Hepatocyte (in vitro differentiated cells): ENCODE measurements around the gene FAM217B. TPM values are rescaled to one million over a fixed set of nuclear protein-coding genes. Genes with fewer than 3 reads are reported as not detected.
A peak's percentile ranks its signal among the peaks of the same experiment; 100 is the strongest.

Experiments used
- DNase-seq: peaks from one replicate; pipeline ENCODE4 v3.0.0-alpha.2; 2016; ENCODE audit warnings: low spot score
- H2AFZ ChIP-seq: fragments of 200-600 bp; sonication (generic); 2 replicates; pipeline ENCODE4 v1.6.0; 2016; ENCODE audit warnings: antibody characterized with exemption, mild to moderate bottlenecking
- H3K27ac ChIP-seq: fragments of 200-600 bp; sonication (generic); 2 replicates; pipeline ENCODE4 v1.5.1; 2016; ENCODE audit warnings: mild to moderate bottlenecking
- H3K27me3 ChIP-seq: fragments of 200-600 bp; sonication (generic); 2 replicates; pipeline ENCODE4 v1.6.1; 2016
- H3K36me3 ChIP-seq: fragments of 200-600 bp; sonication (generic); replicated peaks from 2 replicates; pipeline ENCODE4 v1.5.1; 2016; ENCODE audit warnings: low read depth; ENCODE audit not compliant: insufficient read depth
- H3K4me1 ChIP-seq: fragments of 200-600 bp; sonication (generic); 2 replicates; pipeline ENCODE4 v1.5.1; 2016; ENCODE audit warnings: mild to moderate bottlenecking, moderate library complexity; ENCODE audit not compliant: insufficient read depth
- H3K4me2 ChIP-seq: fragments of 200-600 bp; sonication (generic); 2 replicates; pipeline ENCODE4 v1.6.0; 2016
- H3K4me3 ChIP-seq: fragments of 200-600 bp; sonication (generic); 2 replicates; pipeline ENCODE4 v1.5.1; 2016; ENCODE audit warnings: mild to moderate bottlenecking
- H3K79me2 ChIP-seq: fragments of 200-600 bp; sonication (generic); 2 replicates; pipeline ENCODE4 v1.6.0; 2017; ENCODE audit warnings: mild to moderate bottlenecking
- H3K9me2 ChIP-seq: fragments of 200-600 bp; sonication (generic); replicated peaks from 2 replicates; pipeline ENCODE4 v1.6.0; 2017; ENCODE audit warnings: mild to moderate bottlenecking; ENCODE audit not compliant: insufficient read depth
- H3K9me3 ChIP-seq: fragments of 200-600 bp; sonication (generic); 2 replicates; pipeline ENCODE4 v1.5.1; 2016; ENCODE audit warnings: low read depth, mild to moderate bottlenecking
- H4K20me1 ChIP-seq: fragments of 200-600 bp; sonication (generic); 2 replicates; pipeline ENCODE4 v1.6.0; 2016; ENCODE audit warnings: mild to moderate bottlenecking; ENCODE audit not compliant: insufficient read depth, poor library complexity, severe bottlenecking
- EZH2 ChIP-seq: fragments of 200-600 bp; sonication (generic); IDR thresholded peaks from 2 replicates; pipeline ENCODE4 v1.6.1; 2016; ENCODE audit warnings: antibody characterized with exemption, mild to moderate bottlenecking, borderline replicate concordance
- EZH2phosphoT487 ChIP-seq: fragments of 200-600 bp; sonication (generic); IDR thresholded peaks from one replicate; pipeline ENCODE4 v1.6.1; 2018; ENCODE audit warnings: antibody characterized with exemption, mild to moderate bottlenecking, low read depth, moderate library complexity; ENCODE audit not compliant: unreplicated experiment, severe bottlenecking
- WGBS: methylation state at CpG from one replicate; pipeline ENCODE4 v1.1.6; 2016; ENCODE audit warnings: low lambda C conversion rate; ENCODE audit errors: missing lambda C conversion rate; 5-methylcytosine and 5-hydroxymethylcytosine counted together
- polyA plus RNA-seq: library from polyadenylated mRNA; unstranded; fragments of >200 nt; fragmentation: Nextera tagmentation; extraction: Ambion mirVana; gene quantifications from 2 replicates; pipeline ENCODE4 v1.2.1, GENCODE V29; 2016
- total RNA-seq: library from RNA; depleted of rRNA; stranded (reverse); fragments of >200 nt; gene quantifications from 2 replicates; pipeline ENCODE4 v1.2.3, GENCODE V29; 2014
- TF ChIP-seq, protein P1 (sequence below): fragments of 200-600 bp; sonication (generic); IDR thresholded peaks from 2 replicates; pipeline ENCODE4 v1.5.1; 2016; ENCODE audit warnings: antibody characterized with exemption, mild to moderate bottlenecking; ENCODE audit not compliant: poor library complexity

Gene FAM217B
- total and polyA plus RNA-seq, 2 experiments from 2014 or later = 14.7 to 15.2 TPM

DNA sequence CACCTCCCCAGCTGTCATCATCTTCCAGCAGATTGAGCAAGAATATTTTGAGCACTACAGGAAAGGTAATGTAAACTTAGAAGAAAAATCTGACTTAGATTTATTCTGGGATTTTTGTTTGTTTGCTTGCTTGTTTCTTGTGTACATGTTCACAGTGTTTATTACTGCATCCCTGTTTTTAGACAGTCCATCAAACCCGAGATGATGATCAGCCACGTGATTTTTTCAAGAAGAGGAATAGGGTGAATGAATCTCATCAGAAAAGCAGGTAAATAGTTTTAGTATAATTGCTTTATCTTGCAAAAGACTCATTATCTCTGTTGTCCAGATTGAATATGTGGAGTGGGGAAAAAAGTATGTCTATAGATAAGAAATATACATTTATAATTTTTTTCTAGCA, 2.1 kb downstream of the FAM217B start:
- WGBS = 88% methylated on average over 2 of the region's 2 CpGs
- H3K9me2 ChIP-seq = no peaks in the 10 kb centered on the region

GRCh38 chr20:59944726-59945125, 4.5 kb downstream of the FAM217B start:
- whole genome bisulfite sequencing = 91% methylated on average over 7 of the region's 7 CpGs
- TF ChIP-seq, protein P1, sequence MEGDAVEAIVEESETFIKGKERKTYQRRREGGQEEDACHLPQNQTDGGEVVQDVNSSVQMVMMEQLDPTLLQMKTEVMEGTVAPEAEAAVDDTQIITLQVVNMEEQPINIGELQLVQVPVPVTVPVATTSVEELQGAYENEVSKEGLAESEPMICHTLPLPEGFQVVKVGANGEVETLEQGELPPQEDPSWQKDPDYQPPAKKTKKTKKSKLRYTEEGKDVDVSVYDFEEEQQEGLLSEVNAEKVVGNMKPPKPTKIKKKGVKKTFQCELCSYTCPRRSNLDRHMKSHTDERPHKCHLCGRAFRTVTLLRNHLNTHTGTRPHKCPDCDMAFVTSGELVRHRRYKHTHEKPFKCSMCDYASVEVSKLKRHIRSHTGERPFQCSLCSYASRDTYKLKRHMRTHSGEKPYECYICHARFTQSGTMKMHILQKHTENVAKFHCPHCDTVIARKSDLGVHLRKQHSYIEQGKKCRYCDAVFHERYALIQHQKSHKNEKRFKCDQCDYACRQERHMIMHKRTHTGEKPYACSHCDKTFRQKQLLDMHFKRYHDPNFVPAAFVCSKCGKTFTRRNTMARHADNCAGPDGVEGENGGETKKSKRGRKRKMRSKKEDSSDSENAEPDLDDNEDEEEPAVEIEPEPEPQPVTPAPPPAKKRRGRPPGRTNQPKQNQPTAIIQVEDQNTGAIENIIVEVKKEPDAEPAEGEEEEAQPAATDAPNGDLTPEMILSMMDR = no peak
- TF ChIP-seq EZH2 (no peak), EZH2phosphoT487 (no peak)
- peaks cover 26% of the 10 kb centered on the region for H3K79me2 ChIP-seq

More for the DNA sequence above, 2.1 kb downstream of the FAM217B start:
- H3K4me1 ChIP-seq = peaks cover 26% of the 10 kb centered on the region
- no peak overlapping the region for H2AFZ ChIP-seq
- no peak for TF ChIP-seq EZH2phosphoT487
- TF ChIP-seq, protein P1 = no peak
- no peak for TF ChIP-seq EZH2
- H3K4me3 ChIP-seq = no peak overlapping the region
- H3K27me3 ChIP-seq = no peaks in the 10 kb centered on the region
- H3K4me2 ChIP-seq = peak overlapping the region; percentile 84
- peaks cover 47% of the 10 kb centered on the region for H3K79me2 ChIP-seq
- H3K27ac ChIP-seq = no peak overlapping the region
- no peak for DNase-seq
- no peaks in the 10 kb centered on the region for H3K36me3 ChIP-seq
- H4K20me1 ChIP-seq = no peaks in the 10 kb centered on the region
- no peaks in the 10 kb centered on the region for H3K9me3 ChIP-seq

DNA sequence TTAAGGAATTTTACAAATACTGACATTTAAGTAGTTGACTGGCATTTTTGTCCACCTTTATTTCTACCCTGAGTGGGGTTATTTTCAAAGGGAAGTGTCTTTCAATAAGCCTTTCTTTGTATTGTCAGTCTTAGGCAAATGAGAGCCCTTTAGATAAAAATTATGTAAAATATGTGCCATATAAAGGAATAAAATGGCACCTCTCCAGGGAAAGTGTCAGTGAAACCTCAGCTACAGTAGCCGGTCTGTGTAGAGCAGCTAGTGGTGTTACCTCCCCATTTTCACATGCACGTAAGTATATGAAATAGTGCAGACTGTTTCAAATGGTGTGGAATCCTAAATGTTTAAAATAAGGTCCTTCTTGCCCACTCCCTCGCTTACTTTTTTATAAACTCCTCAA, 5.0 kb downstream of the FAM217B start:
- Histone ChIP-seq H3K4me2 (peak overlapping the region; percentile 40), H3K36me3 (no peaks in the 10 kb centered on the region), H3K27ac (no peak overlapping the region), H2AFZ (no peak overlapping the region), H3K4me3 (no peak overlapping the region), H3K9me2 (no peaks in the 10 kb centered on the region), H3K4me1 (peaks cover 9% of the 10 kb centered on the region), H3K27me3 (no peaks in the 10 kb centered on the region), H3K79me2 (peaks cover 26% of the 10 kb centered on the region), H4K20me1 (no peaks in the 10 kb centered on the region), H3K9me3 (no peaks in the 10 kb centered on the region)
- TF ChIP-seq, protein P1 = no peak
- TF ChIP-seq EZH2phosphoT487 (no peak), EZH2 (no peak)
- 76% methylated on average over 3 of the region's 3 CpGs for WGBS
- DNase-seq = no peak

More at GRCh38 chr20:59944726-59945125, 4.5 kb downstream of the FAM217B start:
- Histone ChIP-seq H3K36me3 (no peaks in the 10 kb centered on the region), H4K20me1 (no peaks in the 10 kb centered on the region), H3K27ac (no peak overlapping the region), H3K4me3 (no peak overlapping the region), H2AFZ (no peak overlapping the region), H3K9me2 (no peaks in the 10 kb centered on the region), H3K9me3 (no peaks in the 10 kb centered on the region), H3K27me3 (no peaks in the 10 kb centered on the region), H3K4me2 (no peak overlapping the region), H3K4me1 (peaks cover 9% of the 10 kb centered on the region)
- DNase-seq = no peak

GRCh38 chr20:59945731-59946130, 5.5 kb downstream of the FAM217B start:
- 50% methylated on average over 2 of the region's 2 CpGs for WGBS
- H3K79me2 ChIP-seq = peaks cover 26% of the 10 kb centered on the region
- no peaks in the 10 kb centered on the region for H3K9me2 ChIP-seq
- no peak for DNase-seq
- no peaks in the 10 kb centered on the region for H3K9me3 ChIP-seq
- no peak overlapping the region for H2AFZ ChIP-seq
- peak overlapping the region; percentile 40 for H3K4me2 ChIP-seq
- no peaks in the 10 kb centered on the region for H3K27me3 ChIP-seq
- no peak overlapping the region for H3K27ac ChIP-seq
- H3K4me1 ChIP-seq = peaks cover 9% of the 10 kb centered on the region
- no peaks in the 10 kb centered on the region for H4K20me1 ChIP-seq
- TF ChIP-seq, protein P1 = no peak
- TF ChIP-seq EZH2 (no peak), EZH2phosphoT487 (no peak)
- H3K4me3 ChIP-seq = no peak overlapping the region
- no peaks in the 10 kb centered on the region for H3K36me3 ChIP-seq
